ENCODE measurements around the gene INHA.

The INHA gene

DNA sequence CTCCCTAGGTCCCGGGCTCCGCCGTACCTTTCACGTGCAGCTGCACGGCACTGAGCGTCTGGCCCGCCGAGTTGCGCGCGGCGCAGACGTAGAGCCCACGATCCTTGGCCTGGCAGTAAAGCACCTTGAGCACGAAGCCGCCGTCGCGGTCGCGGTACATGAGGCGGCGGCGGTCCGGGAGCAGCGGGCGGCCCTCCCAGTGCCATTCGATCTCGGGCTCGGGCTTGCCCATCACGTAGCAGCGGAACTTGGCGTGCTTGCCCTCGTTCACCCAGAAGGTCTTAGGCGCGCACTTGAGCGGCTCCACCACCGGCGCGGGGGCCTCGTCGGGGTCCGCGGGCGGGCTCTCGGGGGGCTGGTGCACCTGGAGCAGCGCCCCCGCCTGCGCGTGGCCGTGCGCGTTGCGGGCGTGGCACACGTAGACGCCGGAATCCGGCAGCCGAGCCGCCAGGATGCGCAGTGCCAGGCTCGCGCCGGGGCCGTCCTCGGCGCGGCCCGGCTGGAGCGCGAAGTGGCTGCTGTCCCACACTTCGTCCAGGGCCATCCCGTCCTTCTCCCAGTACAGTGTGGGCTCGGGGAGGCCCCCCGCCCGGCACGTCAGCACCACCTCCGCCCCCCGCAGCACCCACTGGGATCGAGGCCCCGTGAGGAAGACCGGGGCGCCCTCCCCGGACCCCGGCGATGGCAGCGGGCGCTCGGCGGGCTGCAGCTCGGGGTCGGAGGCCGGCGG lies 1.8 kb upstream of the INHA start:
- intact Hi-C loops (cut with DNase I; ENCODE audit: low total_unique reads): no loop called here

DNA sequence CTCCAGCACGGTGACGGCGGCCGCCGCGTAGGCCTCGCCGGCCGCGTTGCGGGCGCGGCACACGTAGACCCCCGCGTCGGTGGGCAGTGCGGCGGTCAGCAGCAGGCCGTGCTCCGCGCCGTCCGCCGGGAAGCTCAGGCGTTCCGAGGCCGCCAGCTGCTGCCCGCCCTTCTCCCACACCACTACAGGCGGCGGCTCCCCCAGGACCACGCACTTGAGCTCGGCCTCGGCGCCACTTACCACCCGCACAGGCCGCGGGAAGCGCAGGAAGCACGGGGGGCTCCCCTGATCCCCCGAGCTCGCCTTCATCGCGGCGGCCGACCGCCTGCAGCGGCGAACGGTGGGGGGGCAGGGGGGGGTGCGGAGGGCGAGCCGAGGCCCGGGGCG lies 1.2 kb upstream of the INHA start:
- TF ChIP-seq, protein P1, sequence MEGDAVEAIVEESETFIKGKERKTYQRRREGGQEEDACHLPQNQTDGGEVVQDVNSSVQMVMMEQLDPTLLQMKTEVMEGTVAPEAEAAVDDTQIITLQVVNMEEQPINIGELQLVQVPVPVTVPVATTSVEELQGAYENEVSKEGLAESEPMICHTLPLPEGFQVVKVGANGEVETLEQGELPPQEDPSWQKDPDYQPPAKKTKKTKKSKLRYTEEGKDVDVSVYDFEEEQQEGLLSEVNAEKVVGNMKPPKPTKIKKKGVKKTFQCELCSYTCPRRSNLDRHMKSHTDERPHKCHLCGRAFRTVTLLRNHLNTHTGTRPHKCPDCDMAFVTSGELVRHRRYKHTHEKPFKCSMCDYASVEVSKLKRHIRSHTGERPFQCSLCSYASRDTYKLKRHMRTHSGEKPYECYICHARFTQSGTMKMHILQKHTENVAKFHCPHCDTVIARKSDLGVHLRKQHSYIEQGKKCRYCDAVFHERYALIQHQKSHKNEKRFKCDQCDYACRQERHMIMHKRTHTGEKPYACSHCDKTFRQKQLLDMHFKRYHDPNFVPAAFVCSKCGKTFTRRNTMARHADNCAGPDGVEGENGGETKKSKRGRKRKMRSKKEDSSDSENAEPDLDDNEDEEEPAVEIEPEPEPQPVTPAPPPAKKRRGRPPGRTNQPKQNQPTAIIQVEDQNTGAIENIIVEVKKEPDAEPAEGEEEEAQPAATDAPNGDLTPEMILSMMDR (IDR thresholded peaks at IDR 0.05): no peak
- Histone ChIP-seq H3K9me3 (no peaks in the 10 kb centered on the region), H3K4me1 (peaks cover 0 to 22% (median 8%) of the 10 kb centered on the region in 4 donors), H3K4me3 (peak overlapping the region; percentile 62 to 70), H3K27me3 (peaks cover 0 to 10% of the 10 kb centered on the region in 2 donors), H3K27ac (peak overlapping the region; percentile 86 to 87), H3K36me3 (peaks cover 0 to 23% (median 0%) of the 10 kb centered on the region in 3 donors)
- intact Hi-C loops (cut with DNase I; ENCODE audit: low total_unique reads): no loop called here
- no peak for DNase-seq

More for the DNA sequence above, 1.8 kb upstream of the INHA start:
- Histone ChIP-seq H3K27ac (peak overlapping the region; percentile 86 to 87), H3K4me3 (peak overlapping the region; percentile 62 to 70), H3K9me3 (no peaks in the 10 kb centered on the region), H3K4me1 (peaks cover 0 to 22% (median 8%) of the 10 kb centered on the region in 4 donors), H3K36me3 (peaks cover 0 to 28% (median 0%) of the 10 kb centered on the region in 3 donors), H3K27me3 (peaks cover 0 to 6% of the 10 kb centered on the region in 2 donors)
- no peak for DNase-seq
- TF ChIP-seq, protein P1 (IDR thresholded peaks at IDR 0.05): no peak

DNA sequence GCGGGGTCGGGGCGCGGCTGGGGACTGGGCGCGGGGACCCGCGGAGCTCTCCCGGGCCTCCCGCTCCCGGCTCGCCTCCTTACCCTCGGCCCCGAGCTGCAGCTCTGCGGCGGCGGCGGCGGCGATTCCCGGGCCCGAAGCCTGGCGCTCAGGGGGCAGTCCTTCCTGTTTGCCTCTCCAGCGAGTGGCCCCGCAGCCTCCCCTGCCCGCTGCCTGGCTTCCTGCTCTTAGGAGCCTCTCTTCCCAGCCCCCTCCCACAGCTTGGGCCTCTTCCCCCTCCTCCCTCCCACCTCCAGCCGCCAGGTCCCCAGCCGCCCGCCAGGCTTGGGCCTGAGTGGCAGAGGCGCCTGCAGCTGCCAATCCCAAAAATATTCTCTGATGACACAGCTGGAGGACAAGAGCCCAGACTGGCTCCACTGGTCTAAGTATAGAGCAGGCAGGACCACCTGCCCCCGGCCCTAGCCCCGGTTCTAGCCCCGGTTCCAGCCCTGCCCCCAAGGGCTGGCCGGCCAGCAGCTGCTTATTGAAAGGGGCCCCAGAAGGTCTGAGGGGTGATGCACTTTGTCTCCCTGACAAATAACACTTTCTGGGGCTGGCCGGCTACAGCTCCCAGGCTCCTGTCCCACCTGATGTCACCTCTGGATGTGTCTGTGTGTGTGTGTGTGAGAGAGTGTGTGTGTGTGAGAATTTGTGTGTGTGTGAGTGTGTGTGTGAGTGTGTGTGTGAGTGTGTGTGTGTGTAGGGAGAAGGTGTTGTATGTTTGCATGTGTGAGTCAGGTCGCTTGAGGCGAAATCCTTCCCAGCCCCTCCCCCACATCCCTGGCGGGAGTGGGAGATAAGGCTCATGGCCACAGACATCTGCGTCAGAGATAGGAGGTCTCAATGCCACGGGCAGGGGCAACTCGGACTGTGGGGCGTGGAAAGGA lies 536 bp upstream of the INHA start, which contains the start of gene OBSL1:
Gene OBSL1, minus strand, starts transcription at position 229 of the 926 bp plus-strand sequence. CDS start 307 bp downstream, outside the sequence.
- peak; percentile 55 to 87 for DNase-seq
- intact Hi-C loops (cut with DNase I; ENCODE audit: low total_unique reads): no loop called here
- peak within 1 kb of the TSS; percentile 62 to 70 for H3K4me3 ChIP-seq

DNA sequence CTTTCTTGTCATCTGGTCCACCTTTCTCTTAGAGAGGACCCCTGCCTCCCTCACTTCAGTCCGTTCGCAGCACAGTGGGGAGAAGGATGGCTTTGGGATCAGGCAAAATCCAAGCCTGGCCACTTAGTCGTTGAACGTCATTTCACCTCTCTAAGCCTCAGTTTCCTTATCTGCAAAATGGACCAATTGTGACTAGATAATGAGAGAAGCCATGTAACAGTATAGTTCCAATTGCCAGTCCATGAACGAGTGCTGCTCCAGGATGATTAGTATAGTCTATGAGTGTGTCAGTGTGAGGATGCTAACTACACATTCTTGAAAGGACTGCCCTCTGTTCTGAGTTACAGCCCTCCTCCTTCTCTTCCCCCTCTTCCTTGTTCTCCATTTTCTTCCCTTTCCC lies 1.1 kb downstream of the INHA start:
- no peak overlapping the region for H3K4me3 ChIP-seq
- TF ChIP-seq, protein P1 (IDR thresholded peaks at IDR 0.05): no peak
- H3K27ac ChIP-seq: no peak overlapping the region
- DNase-seq: no peak
- H3K36me3 ChIP-seq: peaks cover 0 to under 1% (median 0%) of the 10 kb centered on the region in 3 donors
- intact Hi-C loops (cut with DNase I; ENCODE audit: low total_unique reads): no loop called here
- peaks cover 0 to 22% (median 8%) of the 10 kb centered on the region in 4 donors for H3K4me1 ChIP-seq
- peaks cover 0 to 22% of the 10 kb centered on the region in 2 donors for H3K27me3 ChIP-seq
- H3K9me3 ChIP-seq: no peaks in the 10 kb centered on the region

More for the DNA sequence above, 536 bp upstream of the INHA start, which contains the start of gene OBSL1:
- Histone ChIP-seq H3K27ac (peak within 1 kb of the TSS; percentile 86 to 87), H3K27me3 (peaks cover 0 to 14% of the 10 kb centered on the region in 2 donors), H3K36me3 (peaks cover 0 to 16% (median 0%) of the 10 kb centered on the region in 3 donors), H3K9me3 (no peaks in the 10 kb centered on the region), H3K4me1 (peaks cover 0 to 22% (median 8%) of the 10 kb centered on the region in 4 donors)
- TF ChIP-seq, protein P1 (IDR thresholded peaks at IDR 0.05): no peak

DNA sequence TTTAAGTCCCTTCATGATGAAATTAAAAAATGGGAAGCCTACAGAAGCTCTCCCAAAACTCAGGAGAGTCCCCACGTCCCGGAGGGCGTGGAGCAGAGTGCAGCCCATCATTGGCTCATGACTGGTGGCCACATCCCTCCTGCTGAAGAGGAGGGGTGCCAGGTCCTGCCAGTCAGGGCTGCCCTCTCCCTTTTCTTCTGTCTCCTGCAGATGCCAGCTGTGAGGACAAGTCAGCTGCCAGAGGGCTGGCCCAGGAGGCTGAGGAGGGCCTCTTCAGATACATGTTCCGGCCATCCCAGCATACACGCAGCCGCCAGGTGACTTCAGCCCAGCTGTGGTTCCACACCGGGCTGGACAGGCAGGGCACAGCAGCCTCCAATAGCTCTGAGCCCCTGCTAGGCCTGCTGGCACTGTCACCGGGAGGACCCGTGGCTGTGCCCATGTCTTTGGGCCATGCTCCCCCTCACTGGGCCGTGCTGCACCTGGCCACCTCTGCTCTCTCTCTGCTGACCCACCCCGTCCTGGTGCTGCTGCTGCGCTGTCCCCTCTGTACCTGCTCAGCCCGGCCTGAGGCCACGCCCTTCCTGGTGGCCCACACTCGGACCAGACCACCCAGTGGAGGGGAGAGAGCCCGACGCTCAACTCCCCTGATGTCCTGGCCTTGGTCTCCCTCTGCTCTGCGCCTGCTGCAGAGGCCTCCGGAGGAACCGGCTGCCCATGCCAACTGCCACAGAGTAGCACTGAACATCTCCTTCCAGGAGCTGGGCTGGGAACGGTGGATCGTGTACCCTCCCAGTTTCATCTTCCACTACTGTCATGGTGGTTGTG lies 2.6 kb downstream of the INHA start:
- TF ChIP-seq, protein P1 (IDR thresholded peaks at IDR 0.05): no peak
- H3K27ac ChIP-seq: no peak overlapping the region
- peaks cover 0 to 22% of the 10 kb centered on the region in 2 donors for H3K27me3 ChIP-seq
- H3K9me3 ChIP-seq: no peaks in the 10 kb centered on the region
- no peak overlapping the region for H3K4me3 ChIP-seq
- peaks cover 0 to 15% (median 7%) of the 10 kb centered on the region in 4 donors for H3K4me1 ChIP-seq
- H3K36me3 ChIP-seq: no peaks in the 10 kb centered on the region
- no peak for DNase-seq
- intact Hi-C loops (cut with DNase I; ENCODE audit: low total_unique reads): no loop called here
